Activated effector memory CD4-positive, alpha-beta T cell treated with anti-CD3 and anti-CD28 coated beads, Interleukin-2, amount 50 U/mL, for 16 hours (primary cell): ENCODE data around the gene ARFGEF2.
"Not testable (repeated sequence)": the region's sequence is repeated elsewhere in the genome, so short reads cannot be mapped to it uniquely, and the experiment has no call there.

ENCODE experiments used
- DNase-seq: peaks from one replicate; pipeline ENCODE4 v3.0.0-alpha.2; 2020

The ARFGEF2 gene

GRCh38 chr20:48921168-48921882 is at the start of gene ARFGEF2:
Gene ARFGEF2, plus strand, starts transcription at chr20:48921711. Its CDS starts 179 bp downstream, at chr20:48921890.
- peak; percentile 97 for DNase-seq

DNA sequence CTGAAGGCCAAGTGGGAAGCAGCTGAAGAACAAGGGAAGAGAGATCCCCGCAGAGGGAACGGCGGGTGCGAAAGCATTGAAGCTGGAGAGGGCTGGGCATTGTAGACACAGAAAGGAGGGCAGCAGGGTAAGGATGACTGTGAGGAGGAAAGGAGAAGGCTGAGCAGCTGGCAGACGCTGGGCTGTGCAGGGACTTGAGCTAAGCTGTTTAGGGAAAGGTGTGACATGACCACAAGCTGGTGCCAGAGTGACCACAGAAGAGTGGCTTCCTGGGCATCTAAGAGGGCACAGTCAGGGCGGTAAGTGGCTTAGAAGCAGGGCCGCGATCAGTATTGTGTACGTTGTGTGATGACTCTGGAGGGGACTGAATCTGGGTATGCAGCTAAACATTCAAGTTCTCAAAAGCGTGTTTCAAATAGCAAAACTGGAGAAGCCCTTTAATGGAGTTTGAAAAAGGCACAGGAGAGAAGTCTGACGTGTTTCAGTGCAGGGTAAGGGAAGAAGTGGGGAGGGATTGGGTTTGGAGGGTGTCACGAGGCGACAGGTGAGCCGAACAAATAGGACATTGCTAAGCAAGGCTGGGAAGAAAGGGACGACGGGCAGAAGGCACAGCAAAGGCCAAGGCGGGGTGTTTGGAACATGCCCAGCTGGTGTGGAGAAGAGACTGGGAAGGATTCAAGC is 46.1 kb upstream of the ARFGEF2 start:
- no peak for DNase-seq

DNA sequence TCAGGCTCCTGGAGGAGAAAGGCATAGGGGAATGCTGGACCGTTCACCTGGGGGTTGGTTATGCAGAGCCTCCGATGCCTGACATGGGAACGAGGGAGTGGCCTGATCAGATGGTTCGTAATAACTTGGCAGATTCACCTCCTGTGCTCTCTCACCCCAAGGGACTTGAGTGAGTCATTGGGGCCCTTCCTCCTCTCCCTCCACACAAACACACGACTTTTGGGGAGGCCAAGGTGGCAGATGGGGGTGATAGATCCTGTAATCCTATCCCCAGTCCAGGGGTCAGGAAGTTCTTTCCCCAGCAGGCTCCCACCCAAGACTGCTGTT is 45.6 kb upstream of the ARFGEF2 start:
- DNase-seq, result no peak

DNA sequence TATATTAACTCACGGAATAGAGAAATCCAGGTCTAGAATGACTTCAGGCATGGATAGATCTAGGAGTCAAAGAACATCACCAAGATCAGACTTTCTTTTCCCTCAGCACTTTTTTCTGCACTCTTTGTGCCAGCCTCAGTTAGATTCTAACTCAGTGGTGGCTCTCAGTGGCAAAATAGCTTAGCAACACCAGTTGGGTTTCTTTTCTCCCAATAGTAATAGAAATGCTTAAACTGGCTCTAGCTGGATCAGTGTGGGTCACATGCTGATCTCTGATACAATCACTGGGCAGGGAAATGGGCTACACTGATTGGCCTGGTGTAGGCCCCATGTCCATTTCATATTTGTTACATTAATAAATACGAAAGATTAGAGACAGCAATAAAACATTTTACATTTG is 44.2 kb upstream of the ARFGEF2 start:
- DNase-seq, result no peak

DNA sequence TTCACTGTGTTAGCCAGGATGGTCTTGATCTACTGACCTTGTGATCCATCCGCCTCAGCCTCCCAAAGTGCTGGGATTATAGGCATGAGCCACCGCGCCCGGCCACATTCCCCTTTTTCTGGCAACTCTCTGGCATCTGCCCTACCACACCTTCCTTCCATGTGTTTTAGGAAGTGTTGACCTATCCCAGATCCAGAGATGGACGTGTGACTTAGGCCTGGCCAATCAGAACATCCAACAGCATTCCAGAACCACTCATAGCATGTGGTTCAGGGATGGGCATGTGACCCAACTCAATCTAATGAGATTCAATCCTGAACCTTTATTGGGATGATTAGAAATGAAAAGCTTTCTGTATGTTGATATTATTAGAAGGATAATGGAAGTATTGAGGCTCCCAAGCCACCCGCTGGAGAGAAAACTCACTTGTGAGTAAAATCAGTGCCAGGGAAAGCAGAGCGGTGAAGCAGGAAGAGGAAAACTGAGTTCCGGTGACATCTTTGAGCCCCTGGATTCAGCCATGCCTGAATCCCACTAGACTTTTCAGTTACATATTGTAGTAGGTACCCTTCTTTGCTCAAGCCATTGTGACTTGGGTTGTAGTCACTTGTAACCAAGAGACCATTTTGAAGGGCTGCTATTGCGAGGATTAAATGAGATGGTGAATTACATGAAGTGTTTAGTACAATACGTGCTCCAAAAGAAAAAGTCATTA is 42.8 kb upstream of the ARFGEF2 start:
- DNase-seq, result no peak

DNA sequence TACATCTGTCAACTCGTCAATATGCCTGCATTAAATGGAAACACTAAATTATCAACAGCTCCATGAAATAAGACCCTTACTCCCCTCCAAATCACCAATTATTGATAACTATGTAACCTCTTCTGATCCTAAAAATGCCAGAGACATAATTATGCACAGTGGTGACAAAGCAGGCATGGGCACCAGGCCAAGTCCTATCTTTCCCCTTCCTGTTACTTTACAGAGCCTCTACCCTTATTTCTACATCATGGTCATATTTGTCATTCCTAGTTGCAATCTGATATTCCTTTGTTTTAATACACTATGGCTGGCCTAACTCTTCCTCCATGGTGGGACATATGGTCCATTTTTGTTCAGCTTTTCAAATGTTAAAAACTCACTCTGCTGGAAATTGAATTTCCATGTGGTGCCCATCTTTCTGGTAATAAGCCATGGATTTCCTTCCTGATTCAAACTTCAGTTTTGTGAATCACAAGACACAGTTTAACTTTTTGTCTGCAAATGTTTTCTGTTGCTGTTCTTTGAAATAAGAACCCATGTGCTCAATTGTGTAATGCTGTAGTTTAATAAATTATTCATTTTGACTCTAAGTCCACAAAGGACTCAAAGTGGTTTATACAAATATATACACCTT is 41.8 kb upstream of the ARFGEF2 start:
- DNase-seq, result no peak

DNA sequence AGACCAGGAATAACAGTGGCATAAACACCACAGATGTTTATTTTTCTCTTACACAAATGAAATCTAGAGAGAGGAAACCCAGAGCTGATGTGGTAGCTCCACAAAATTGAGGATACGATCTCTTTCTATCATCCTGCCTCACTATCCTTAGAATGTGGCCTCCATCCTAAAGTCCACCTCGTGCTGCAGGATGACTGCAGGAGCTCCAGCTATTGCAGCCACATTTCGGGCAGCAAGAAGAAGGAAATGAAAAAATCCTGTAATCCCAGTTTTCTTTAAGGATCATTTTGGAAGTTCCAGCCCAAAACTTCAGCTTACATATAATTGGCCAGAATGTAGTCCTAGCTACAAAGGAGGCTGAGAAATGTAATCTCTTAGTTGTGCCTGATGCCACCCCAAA is 41.2 kb upstream of the ARFGEF2 start:
- DNase-seq, result no peak

DNA sequence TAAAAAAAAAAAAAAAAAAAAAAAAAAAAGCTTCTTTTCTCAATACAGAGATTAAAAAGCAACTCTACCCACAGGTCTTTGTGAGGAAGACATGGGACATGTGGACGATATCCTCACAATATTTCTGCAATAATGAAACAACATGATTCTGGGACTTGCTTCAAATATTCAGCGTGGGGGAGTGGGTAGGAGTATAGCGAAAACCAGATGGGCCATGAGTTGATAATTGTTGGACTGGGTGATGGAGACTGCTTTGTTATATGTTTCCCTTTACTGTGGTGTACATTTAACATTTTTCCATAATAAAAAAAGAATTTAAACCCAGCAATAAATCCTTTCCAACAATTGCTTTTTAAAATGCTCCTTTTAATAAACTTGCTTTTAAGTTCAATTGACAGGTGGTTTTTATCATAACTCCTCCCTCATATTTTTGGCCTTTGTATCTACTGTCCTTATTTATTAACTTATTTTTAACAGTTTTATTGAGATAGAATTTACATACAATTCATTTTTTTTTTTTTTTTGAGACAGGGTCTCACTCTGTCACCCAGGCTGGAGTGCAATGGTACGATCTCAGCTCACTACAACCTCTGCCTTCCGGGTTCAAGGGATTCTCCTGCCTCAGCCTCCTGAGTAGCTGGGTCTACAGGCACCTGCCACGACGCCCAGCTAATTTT is 40.4 kb upstream of the ARFGEF2 start:
- DNase-seq, result no peak

- no peak for DNase-seq
Measured at GRCh38 chr20:48885237-48885636, 36.3 kb upstream of the ARFGEF2 start.

- no peak for DNase-seq
Measured at GRCh38 chr20:48886194-48886593, 35.3 kb upstream of the ARFGEF2 start.

- no peak for DNase-seq
Measured at GRCh38 chr20:48886811-48887210, 34.7 kb upstream of the ARFGEF2 start.

DNA sequence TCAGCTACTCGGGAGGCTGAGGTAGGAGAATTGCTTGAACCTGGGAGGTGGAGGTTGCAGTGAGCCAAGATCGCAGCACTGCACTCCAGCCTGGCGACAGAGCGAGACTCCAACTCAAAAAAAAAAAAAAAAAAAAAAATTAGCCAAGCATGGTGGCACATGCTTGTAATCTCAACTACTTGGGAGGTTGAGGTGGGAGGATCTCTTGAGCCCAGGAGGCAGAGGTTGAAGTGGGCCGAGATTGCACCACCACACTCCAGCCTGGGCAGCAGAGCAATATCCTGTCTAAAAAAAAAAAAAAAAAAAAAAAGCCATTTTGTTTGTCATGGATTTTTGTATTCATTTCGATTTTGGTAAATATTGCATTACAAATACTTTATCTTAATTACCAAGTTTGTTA is 33.0 kb upstream of the ARFGEF2 start:
- DNase-seq, result not testable (repeated sequence)

DNA sequence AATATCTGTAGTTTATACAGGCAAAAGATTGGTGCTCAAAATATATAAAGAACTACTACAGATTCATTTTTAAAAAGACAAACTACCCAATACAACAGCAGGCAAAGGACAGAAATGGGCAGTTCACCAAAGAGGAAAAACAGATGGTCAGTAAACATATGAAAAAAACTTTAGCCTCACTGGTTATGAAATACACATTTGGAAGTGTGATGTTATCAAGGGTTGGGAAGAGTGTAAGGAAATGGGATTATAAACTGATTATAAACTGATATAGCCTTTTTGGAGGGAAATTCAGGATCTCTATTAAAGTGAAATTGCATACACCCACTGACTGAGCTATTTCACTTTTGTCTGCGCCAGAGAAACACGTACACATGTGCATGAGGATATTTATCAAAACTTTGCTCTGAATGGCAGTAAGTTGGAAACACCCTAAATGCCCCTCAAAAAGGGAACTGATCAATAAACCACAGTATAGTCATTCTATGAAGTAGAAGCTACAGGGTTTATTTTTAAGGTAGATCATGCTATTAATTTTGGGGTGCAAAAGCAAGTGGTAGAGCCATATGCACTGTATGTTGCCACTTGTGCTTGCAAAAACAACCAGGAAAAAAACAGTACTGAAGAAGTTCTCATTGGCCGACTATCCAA is 32.2 kb upstream of the ARFGEF2 start:
- no peak for DNase-seq

DNA sequence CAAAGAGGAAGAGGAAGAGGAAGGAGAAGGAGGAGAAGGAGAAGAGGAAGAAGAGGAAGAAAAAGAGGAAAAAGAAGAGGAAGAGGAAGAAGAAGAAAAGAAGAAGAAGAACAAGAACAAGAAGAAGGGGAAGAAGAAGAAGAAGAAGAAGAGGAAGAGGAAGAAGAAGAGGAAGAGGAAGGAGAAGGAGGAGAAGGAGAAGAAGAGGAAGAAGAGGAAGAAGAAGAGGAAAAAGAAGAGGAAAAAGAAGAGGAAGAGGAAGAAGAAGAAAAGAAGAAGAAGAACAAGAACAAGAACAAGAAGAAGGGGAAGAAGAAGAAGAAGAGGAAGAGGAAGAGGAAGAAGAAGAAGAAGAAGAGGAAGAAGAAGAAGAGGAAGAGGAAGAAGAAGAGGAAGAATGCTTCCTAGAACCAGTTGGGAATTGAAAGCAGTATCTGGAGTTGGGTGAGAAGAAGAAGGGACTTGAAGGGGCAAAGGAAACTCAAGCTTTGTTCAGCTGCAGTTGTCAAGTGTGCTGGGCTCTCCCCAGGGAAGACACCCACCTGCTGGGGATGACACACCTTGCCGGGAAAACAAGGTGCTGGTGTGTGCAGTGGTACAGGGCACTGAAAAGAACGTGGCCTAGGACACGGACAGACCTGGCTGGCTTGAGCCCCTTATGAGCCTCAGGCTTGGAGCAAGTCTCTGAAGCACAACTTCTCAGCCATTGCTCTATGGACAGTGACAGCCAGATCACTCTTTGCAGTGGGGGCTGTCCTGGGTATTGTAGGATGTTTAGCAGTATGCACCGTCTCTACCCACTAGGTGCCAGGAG is 30.1 kb upstream of the ARFGEF2 start:
- no peak for DNase-seq

GRCh38 chr20:48892049-48892470 is 29.5 kb upstream of the ARFGEF2 start:
- DNase-seq, result no peak

GRCh38 chr20:48892891-48893290 is 28.6 kb upstream of the ARFGEF2 start:
- DNase-seq, result no peak

- no peak for DNase-seq
Measured at GRCh38 chr20:48893374-48893773, 28.1 kb upstream of the ARFGEF2 start.

DNA sequence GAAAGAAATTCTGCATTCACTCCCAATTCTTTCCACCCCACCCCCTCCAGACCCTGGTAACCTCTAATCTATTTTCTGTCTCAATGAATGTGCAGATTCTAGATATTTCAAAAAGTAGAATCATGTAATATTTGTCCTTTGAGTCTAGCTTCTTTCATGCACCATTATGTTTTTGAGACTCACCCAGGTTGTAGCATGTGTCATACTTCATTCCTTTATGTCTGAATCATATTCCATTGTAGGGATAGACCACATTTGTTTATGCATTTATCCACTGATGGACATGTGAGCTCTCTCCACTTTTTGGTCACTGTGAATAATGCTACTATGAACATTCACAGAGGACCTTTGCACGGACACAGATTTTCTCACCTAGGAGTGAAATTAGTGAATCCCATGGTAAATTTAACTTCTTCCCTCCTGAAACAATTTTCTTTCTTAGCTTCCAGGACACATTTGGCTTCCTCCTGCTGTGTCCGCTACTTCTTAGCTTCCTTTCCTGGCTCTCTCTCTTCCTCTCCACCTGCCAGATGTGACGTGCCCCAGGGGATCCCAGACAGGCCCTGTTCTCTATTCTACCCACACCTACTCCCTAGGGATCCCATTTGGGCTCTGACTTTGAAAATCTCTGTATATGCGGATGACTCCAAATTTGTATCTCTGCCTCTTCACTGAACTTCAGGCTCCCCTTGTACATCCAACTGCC is 24.1 kb upstream of the ARFGEF2 start:
- DNase-seq, result no peak

DNA sequence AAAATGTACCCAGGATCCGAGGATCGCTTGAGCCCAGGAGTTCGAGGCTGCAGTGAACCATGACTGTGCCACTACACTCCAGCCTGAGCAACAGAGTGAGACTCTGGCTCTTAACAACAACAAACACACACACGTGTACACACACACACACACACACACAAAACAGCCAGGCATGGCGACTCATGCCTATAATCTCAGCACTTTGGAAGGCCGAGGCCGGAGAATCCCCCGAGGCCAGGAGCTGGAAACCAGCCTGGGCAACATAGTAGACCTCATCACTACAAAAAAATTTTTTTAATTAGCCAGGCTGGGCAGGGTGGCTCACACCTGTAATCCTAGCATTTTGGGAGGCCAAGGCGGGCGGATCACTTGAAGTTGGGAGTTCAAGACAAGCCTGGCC is 23.3 kb upstream of the ARFGEF2 start:
- no peak for DNase-seq

GRCh38 chr20:48898896-48899530 is 22.5 kb upstream of the ARFGEF2 start:
- DNase-seq, result no peak
